AG04450 (cell line): ENCODE measurements around the gene PLA2G2D. TPM values are rescaled to one million over a fixed set of nuclear protein-coding genes. Genes with fewer than 3 reads are reported as not detected.

Source experiments
- CTCF ChIA-PET: fragments of 300-600, 350-600 bp; formaldehyde crosslinking; extraction: SDS; loops from one replicate; lab custom pipeline; 2022; ENCODE audit warnings: antibody characterized with exemption, inconsistent platforms; lab: Charles Lee
- POLR2A ChIA-PET: fragments of 350-600 bp; formaldehyde crosslinking; extraction: SDS; loops from one replicate; lab custom pipeline; 2021; ENCODE audit warnings: antibody characterized with exemption, inconsistent platforms; lab: Yijun Ruan, JAX
- DNase-seq: peaks from one replicate; pipeline ENCODE4 v3.0.0-alpha.2; 2011; ENCODE audit warnings: low read depth, low spot score
- H3K27ac ChIP-seq: one replicate; pipeline ENCODE4 v1.5.1; 2012; ENCODE audit warnings: low read depth, low read length, control low read depth
- H3K27me3 ChIP-seq: one replicate; pipeline ENCODE4 v1.6.0; 2012; ENCODE audit warnings: low read length; ENCODE audit not compliant: control insufficient read depth, insufficient read depth
- H3K4me3 ChIP-seq: 2 replicates; pipeline ENCODE4 v1.5.1; 2011; ENCODE audit warnings: mild to moderate bottlenecking, low read depth, low read length, control low read depth
- H3K9me3 ChIP-seq: 2 replicates; pipeline ENCODE4 v1.5.1; 2012; ENCODE audit warnings: low read length; ENCODE audit not compliant: control insufficient read depth, insufficient read depth
- CTCF ChIP-seq: IDR thresholded peaks from 2 replicates; pipeline ENCODE4 v1.5.1; 2011; ENCODE audit warnings: low read depth, low read length, control low read depth, inconsistent platforms
- polyA plus RNA-seq: library from polyadenylated mRNA; depleted of rRNA; stranded (reverse); fragments of >200 nt; gene quantifications from 2 replicates; pipeline ENCODE4 v1.2.3, GENCODE V29; 2011

The PLA2G2D gene
- polyA plus RNA-seq, 1 experiment = not detected

- Histone ChIP-seq H3K27me3 (peaks cover 41% of the 10 kb centered on the region), H3K9me3 (peaks cover 4% of the 10 kb centered on the region; the same call in 1 of the 2 replicates), H3K27ac (no peak overlapping the region), H3K4me3 (no peak overlapping the region)
- no peak for TF ChIP-seq CTCF
- ChIA-PET CTCF (no interaction called here), POLR2A (no interaction called here)
- DNase-seq = no peak
Measured at GRCh38 chr1:20089328-20090077, 29.8 kb downstream of the PLA2G2D start.

DNA sequence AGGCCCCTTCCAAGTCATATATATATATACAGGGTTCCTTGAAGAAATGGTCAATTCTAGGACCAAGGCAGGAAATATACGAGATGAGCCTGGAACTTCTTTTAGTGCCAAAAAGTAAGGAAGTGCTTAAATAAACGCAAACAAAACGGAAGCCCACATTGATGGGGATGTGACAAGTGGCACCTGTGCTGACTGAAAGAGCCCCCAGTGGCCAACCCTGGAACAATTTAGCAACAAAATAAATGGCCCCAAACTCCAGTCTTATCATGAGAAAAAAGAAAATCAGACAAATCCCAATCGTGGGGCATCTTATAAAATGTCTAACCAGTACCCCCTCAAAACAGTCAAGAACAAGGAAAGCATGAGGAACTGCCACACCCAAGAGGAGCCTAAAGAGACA is 31.7 kb downstream of the PLA2G2D start:
- H3K27me3 ChIP-seq = peaks cover 42% of the 10 kb centered on the region
- H3K9me3 ChIP-seq = peaks cover 4% of the 10 kb centered on the region; the same call in 1 of the 2 replicates
- DNase-seq = no peak
- ChIA-PET POLR2A (no interaction called here), CTCF (no interaction called here)
- TF ChIP-seq CTCF = 0 out of 2 replicates have a peak, but pooled peaks have one; percentile 15
- H3K27ac ChIP-seq = no peak overlapping the region
- H3K4me3 ChIP-seq = no peak overlapping the region

GRCh38 chr1:20086800-20087199 is 32.5 kb downstream of the PLA2G2D start:
- Histone ChIP-seq H3K27me3 (peaks cover 35% of the 10 kb centered on the region), H3K4me3 (no peak overlapping the region), H3K27ac (no peak overlapping the region), H3K9me3 (peaks cover 4% of the 10 kb centered on the region; the same call in 1 of the 2 replicates)
- ChIA-PET POLR2A (no interaction called here), CTCF (no interaction called here)
- DNase-seq = no peak
- no peak for TF ChIP-seq CTCF

DNA sequence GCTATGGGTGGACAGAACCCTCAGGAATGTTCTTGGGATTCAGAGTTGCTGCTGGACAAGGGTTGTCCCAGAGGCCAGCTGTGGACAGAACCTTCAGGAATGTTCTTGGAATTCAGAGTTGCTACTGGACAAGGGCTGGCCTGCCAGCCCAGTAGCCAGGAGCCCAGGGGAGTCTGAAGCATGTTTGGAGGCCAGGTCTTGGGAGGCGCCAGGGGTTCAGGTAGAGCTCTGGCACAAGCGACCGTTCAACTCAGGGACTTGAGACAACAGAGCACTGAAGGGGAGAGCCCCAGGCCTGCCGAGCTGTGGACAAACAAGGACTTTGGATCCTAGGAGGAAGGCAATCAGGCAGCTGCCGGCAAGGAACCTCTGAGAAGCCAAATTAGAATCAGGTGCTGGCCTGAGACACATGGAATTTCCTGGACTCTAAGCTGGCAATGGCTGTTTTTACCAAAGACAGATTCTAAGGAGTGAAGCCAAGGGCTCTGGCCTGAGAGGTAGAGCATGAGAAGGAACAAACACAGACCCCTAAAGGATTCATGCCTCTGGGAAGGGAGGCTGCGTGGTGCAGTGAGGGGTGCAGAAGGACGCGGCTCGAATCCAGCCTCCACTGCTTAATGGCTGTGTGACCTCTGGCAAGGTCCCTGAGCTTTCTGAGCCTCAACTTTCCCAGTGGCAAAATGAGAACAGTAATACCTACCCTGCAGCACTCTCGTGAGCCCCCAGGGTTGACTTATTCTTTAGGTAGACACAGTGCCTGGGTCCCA is 36.0 kb downstream of the PLA2G2D start:
- no peak for DNase-seq
- no peak for TF ChIP-seq CTCF
- Histone ChIP-seq H3K27ac (no peak overlapping the region), H3K4me3 (no peak overlapping the region), H3K9me3 (no peaks in the 10 kb centered on the region; the same call in 1 of the 2 replicates), H3K27me3 (peaks cover 18% of the 10 kb centered on the region)
- POLR2A ChIA-PET = no interaction called here
- CTCF ChIA-PET = no interaction called here

DNA sequence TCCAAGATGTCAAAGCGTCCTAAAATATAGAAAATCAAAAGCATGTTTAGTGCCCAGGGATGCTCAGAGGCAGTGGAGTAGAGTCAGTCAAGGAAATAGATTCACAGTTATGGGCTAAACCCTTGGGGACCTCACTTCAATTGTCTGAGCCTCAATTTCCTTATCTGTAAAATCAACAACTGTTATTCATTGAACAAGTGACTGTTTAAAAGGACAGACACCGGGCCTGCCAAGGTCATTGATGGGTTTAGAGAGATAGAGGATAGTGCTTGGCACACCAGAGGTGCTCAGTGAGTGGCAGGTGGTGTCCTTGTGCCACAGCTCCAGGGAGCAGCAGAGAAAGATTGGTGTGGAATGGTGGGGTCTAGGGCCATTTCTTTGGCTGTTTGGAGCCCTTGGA is 36.6 kb downstream of the PLA2G2D start:
- Histone ChIP-seq H3K27me3 (peaks cover 21% of the 10 kb centered on the region), H3K27ac (no peak overlapping the region), H3K4me3 (no peak overlapping the region), H3K9me3 (no peaks in the 10 kb centered on the region; the same call in 1 of the 2 replicates)
- no peak for DNase-seq
- ChIA-PET CTCF (no interaction called here), POLR2A (no interaction called here)
- no peak for TF ChIP-seq CTCF
